ENCODE measurements around the gene KREMEN1.

- TF ChIP-seq IKZF1 (conservative IDR thresholded peaks at IDR 0.05) (no peak), RAD21 (IDR thresholded peaks at IDR 0.05; ENCODE audit: insufficient read depth, low read depth, low read length) (no peak), SRF (IDR thresholded peaks at IDR 0.05; ENCODE audit: low read depth in 2 of 2, low read length in 2 of 2) (no peak), CBX5 (IDR thresholded peaks at IDR 0.05; ENCODE audit: low read depth) (no peak), EZH2 (IDR thresholded peaks at IDR 0.05; ENCODE audit: borderline replicate concordance, control insufficient read depth, low read depth, low read length) (no peak), MLLT1 (IDR thresholded peaks at IDR 0.05) (no peak), KAT2A (conservative IDR thresholded peaks at IDR 0.05; ENCODE audit: control insufficient read depth, low read depth, low read length) (no peak), NRF1 (conservative IDR thresholded peaks at IDR 0.05; ENCODE audit: low read depth, low read length) (no peak), REST (IDR thresholded peaks at IDR 0.05; ENCODE audit: low read depth, low read length) (no peak), ESRRA (IDR thresholded peaks at IDR 0.05; ENCODE audit: low read length) (no peak), SP1 (IDR thresholded peaks at IDR 0.05; ENCODE audit: low read depth, low read length) (no peak), HDGF (IDR thresholded peaks at IDR 0.05) (no peak)
- TF ChIP-seq, protein P1, sequence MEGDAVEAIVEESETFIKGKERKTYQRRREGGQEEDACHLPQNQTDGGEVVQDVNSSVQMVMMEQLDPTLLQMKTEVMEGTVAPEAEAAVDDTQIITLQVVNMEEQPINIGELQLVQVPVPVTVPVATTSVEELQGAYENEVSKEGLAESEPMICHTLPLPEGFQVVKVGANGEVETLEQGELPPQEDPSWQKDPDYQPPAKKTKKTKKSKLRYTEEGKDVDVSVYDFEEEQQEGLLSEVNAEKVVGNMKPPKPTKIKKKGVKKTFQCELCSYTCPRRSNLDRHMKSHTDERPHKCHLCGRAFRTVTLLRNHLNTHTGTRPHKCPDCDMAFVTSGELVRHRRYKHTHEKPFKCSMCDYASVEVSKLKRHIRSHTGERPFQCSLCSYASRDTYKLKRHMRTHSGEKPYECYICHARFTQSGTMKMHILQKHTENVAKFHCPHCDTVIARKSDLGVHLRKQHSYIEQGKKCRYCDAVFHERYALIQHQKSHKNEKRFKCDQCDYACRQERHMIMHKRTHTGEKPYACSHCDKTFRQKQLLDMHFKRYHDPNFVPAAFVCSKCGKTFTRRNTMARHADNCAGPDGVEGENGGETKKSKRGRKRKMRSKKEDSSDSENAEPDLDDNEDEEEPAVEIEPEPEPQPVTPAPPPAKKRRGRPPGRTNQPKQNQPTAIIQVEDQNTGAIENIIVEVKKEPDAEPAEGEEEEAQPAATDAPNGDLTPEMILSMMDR (IDR thresholded peaks at IDR 0.05 in 2 of 3, conservative IDR thresholded peaks at IDR 0.05 in 1 of 3; ENCODE audit: control insufficient read depth in 2 of 3, extremely low read depth in 1 of 3, insufficient read depth in 1 of 3, low read depth in 3 of 3, low read length in 3 of 3), result no peak
- TF ChIP-seq, protein P2, sequence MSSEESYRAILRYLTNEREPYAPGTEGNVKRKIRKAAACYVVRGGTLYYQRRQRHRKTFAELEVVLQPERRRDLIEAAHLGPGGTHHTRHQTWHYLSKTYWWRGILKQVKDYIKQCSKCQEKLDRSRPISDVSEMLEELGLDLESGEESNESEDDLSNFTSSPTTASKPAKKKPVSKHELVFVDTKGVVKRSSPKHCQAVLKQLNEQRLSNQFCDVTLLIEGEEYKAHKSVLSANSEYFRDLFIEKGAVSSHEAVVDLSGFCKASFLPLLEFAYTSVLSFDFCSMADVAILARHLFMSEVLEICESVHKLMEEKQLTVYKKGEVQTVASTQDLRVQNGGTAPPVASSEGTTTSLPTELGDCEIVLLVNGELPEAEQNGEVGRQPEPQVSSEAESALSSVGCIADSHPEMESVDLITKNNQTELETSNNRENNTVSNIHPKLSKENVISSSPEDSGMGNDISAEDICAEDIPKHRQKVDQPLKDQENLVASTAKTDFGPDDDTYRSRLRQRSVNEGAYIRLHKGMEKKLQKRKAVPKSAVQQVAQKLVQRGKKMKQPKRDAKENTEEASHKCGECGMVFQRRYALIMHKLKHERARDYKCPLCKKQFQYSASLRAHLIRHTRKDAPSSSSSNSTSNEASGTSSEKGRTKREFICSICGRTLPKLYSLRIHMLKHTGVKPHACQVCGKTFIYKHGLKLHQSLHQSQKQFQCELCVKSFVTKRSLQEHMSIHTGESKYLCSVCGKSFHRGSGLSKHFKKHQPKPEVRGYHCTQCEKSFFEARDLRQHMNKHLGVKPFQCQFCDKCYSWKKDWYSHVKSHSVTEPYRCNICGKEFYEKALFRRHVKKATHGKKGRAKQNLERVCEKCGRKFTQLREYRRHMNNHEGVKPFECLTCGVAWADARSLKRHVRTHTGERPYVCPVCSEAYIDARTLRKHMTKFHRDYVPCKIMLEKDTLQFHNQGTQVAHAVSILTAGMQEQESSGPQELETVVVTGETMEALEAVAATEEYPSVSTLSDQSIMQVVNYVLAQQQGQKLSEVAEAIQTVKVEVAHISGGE (CRISPR knock-in tag; IDR thresholded peaks at IDR 0.05), result no peak
These were observed 136.7 kb downstream of the KREMEN1 start for GRCh38 chr22:29209624-29209929.
